Hindlimb muscle (tissue), 1 donor: ENCODE data around the gene PAX2. TPM values are rescaled to one million over a fixed set of nuclear protein-coding genes. Genes with fewer than 3 reads are reported as not detected.

Source experiments
- DNase-seq: peaks from one replicate; pipeline ENCODE4 v3.0.0-alpha.2; 2013
- polyA plus RNA-seq: library from polyadenylated mRNA; unstranded; fragments of 120-200 nt; gene quantifications from one replicate; pipeline ENCODE4 v1.2.1, GENCODE V29; 2013; ENCODE audit not compliant: insufficient read length

Gene PAX2
- polyA plus RNA-seq, 1 donor: not detected

DNA sequence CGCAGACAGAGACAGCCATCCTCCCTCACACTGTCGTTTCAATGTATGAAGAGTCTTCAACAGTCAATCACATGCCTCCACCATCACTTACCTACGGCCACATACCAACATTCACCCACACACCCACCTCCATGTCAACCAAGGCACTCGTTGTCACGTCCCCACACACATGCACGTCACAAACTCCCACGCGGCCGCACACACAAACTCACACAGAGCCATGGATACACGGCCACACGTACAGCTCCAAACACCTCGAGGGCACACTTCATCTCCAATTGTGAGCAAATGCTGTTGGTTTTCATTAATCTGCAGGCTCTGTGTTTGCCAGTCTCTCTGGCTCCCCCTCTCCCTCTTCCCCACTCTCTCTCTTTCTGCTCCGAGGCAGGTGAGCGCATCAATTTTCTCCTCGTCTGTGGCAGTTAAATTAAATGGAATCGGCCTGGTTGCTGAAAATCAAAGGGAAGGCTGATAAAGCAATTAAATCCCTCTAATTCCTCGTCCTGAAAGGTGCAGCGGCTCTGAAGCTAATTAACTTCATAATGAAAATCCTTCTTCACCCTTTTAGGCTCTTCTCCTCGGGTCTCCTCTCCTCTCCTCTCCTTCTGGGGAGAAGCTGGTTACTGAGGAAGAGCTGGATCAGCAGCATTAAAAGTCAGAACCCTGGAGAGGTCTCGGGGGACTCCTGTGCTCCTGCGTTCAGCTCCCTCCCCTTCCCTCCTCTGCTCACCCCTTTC, 113.5 kb downstream of the PAX2 start:
- DNase-seq: no peak

- no peak for DNase-seq
These were observed 114.0 kb downstream of the PAX2 start for GRCh38 chr10:100859484-100859763.

DNA sequence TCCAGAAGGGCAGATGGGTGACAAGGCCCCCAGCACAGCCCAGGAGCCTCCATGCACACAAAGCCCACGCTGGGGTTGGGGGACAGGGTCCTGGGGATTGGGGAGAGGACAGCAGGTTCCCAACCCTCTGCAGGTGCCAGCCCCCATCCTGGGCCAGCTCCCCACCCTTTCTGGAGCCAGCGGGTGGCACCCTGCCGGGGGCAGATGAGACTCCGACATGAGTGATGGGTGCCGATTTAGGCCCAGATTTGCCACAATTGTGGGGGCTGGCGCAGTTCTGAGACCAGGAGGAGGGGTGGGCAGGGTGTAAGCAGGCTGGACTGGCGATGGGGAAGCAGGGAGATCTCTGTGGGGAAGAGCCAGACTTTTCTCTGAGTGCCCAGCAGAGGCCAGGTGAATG, 118.1 kb downstream of the PAX2 start:
- DNase-seq: no peak

DNA sequence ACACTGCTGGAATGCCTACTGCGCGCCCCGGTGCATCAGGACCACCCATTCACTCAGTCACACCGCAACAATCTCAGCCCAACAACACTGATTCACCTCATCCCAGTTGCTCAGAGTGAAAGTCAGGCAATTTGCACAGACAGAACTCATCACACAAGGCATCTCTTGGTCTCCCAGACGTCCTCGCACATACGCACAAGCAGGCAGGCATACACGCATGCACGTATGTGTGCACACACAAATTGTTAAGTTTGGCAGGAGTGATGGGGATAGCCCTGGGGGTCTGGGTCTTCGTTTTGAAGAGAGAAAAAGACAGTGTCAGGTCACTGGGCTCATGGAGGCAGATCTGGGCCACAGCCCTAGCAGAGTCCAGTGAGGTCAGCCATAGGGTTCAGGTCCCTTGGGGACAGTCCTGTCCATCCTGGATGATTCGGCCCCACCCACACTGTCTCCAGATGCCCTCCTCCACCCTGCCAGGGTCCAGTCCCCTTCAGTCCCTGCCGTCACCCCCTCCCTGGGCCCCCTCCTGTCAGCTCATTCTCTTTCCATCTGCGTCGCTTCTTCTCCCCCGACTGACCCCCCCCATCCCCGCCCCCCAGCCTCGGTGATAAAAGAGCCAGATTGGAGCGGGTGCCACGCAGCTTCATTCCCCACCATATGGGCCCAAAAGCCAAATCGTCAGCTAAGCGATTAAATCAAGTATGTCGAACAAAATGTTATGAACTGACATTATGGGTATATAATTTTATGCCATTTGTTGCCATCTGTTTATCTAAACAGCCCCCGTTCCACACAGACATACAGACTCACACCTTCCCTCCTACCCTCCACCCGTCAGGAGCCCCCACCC, 118.9 kb downstream of the PAX2 start:
- no peak for DNase-seq

GRCh38 chr10:100864978-100865377, 119.6 kb downstream of the PAX2 start:
- no peak for DNase-seq

- no peak for DNase-seq
These were observed 120.6 kb downstream of the PAX2 start for GRCh38 chr10:100866010-100866409.

- DNase-seq: no peak
These were observed 121.3 kb downstream of the PAX2 start for GRCh38 chr10:100866575-100867098.

DNA sequence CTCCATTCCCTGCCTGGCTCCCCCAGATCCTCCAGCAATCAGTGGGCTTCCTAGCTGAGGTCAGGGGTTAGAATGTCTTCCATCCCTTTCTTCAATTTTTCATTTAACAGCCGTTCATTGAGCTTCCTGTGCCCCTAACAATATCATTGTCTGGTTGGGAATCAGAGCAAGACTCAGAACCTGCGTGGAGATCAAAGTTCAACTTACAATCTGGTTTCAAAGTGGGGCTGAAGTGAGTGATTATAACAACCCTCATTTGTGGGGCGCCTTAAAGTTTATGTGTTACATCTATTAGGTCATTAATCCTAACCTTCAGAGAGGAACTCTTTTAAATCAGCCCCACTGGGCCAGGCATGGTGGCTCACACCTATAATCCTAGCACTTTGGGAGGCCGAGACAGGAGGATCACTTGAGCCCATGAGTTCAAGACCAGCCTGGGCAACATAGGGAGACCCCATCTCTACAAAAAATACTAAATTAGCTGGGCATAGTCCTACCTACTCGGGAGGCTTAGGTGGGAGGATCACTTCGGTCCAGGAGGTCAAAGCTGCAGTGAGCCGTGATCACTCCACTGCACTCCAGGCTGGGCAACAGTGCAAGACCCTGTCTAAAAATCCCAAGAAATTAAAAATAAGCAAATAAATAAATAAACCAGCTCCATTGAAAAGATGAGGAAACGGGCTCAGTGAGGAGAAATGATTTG, 122.0 kb downstream of the PAX2 start:
- no peak for DNase-seq

DNA sequence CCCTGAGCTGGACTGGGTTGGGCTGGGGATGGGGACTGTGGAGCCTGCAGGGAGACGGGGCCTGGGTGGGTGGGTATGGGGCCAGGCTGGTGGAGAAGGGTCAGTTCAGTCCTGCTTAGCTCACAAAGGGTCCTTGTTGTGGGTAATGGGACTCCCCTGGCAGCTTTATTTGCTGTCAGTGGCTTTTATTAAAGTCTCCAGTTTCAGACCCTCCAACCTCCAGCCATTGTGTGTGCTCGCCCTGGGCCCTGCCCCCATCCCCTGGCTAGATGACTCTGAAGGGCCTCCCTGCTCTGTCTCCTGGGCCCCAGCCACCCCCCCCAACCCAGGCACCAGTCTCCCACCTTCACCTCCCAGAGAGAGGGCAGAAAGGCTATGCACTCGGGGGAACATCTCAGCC, 123.0 kb downstream of the PAX2 start:
- no peak for DNase-seq

DNA sequence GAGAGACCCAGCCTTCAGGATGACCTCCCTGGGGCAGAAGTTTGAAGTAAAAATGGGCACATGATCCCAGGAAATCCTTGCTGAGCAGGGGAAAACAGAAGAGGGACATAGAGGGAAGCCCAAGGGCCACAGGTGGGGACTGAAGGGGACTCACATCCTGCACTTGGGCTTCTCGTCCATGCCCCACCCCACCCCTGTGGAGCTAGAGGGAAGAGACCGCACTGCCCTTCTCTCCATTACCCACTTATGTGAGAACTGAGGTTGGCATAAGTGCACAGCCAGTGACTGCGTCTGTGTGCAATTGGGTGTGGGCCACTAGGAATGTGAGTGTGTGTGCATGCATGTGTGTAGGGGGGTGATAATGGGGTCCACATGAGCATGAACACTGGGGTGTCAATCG, 124.0 kb downstream of the PAX2 start:
- DNase-seq: no peak

DNA sequence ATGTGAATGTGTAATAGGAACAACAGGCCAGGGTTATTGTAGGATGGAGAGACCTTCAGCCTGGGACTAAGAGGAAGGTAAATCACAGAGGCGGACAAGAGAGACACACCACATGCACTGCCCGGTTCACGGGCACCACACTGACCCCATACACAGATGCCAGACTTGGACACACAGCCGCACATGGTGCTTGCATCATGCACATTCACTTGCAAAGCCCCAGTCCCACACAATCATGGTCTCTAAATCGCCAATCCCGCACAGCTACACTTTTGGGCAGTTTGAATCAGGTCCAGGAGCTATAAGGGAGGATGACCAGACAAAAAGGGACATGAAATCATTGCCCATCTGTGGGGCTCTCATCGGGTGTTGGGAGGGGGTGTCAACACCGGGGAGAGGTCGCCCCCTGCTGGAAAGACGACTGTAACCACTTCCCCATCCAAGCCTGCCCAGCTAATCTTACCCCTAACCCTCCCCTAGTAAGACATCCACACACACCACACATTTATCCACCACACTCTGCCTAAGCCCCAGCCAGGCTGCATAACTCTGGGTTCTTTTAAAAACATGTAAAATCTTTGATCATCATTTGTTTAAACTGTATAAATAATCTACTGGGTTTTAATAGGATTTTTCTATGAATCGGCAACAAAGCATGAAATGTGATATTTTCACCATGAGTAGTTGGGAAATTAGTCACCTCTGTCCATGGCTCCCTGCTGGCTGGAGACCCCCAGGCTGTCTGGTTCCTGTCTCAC, 126.8 kb downstream of the PAX2 start:
- DNase-seq: no peak

- no peak for DNase-seq
These were observed 127.9 kb downstream of the PAX2 start for GRCh38 chr10:100873146-100873826.

DNA sequence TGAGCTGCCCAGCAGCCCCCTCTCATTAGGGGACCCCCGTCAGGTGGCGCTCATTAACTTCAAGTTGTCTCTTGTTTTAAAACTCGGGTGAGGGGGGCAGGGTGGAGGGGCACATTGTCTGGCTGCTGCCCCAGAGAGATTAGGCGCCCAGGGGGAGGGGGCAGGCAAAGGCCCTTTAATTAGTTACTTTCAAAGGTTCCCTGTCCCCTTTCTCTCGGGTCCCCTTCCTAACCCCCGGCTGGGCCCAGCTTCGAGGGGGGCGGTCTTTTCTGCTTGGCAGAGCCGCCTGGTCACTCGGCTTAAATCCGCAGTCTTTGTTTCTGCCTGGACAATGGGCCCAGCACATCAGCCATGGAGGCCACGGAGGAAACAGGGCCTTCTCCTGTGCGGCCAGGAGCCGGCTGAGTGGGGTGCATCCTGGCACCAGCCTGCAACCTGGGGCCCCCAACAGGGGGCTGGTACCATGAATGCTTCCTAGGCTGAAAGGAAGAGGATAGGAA, 128.5 kb downstream of the PAX2 start:
- DNase-seq: no peak

GRCh38 chr10:100874702-100875483, 129.5 kb downstream of the PAX2 start:
- DNase-seq: no peak

GRCh38 chr10:100875484-100876166, 130.2 kb downstream of the PAX2 start:
- no peak for DNase-seq

DNA sequence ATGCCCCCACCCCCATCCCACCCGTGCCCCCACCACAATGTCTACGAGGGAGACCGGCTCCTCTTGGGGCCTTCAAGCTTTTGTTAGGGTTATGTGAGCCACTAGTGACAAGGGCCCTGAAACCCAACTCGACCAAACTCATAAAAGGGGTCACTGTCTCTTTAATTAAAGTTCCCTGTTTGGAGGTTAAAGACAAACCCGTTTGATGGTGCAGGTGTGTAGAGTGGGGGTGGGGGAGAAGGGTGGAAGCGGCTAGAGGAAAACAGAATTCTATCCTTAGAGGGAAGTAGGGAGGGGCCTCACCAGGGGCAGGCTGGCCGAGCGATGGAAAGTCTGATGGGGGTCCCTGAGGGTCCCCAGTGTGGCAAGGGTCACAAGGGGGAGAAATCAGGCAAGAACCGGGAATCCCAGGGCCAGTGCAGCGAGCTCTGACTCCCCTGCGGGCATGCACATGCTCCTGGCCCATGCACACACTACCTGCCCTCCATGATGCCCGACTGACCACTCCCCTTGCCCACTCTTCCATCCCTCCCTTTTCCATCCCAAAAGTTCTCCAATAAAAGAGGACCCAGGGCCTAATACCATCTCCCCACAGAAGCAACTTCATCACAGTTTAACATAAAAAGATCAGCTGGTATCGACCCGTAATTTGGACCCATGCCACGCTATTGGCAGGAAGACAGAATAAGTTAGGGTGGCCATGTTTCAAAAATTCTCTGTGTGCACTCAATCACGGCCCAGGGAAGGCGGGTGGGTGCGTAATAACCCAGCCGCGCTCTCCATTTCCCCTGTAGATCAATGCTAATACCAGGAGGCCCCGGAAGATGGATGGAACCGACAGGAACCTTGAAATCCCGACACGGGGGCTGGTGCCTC, 131.4 kb downstream of the PAX2 start:
- no peak for DNase-seq

GRCh38 chr10:100877461-100877850, 132.1 kb downstream of the PAX2 start:
- no peak for DNase-seq

DNA sequence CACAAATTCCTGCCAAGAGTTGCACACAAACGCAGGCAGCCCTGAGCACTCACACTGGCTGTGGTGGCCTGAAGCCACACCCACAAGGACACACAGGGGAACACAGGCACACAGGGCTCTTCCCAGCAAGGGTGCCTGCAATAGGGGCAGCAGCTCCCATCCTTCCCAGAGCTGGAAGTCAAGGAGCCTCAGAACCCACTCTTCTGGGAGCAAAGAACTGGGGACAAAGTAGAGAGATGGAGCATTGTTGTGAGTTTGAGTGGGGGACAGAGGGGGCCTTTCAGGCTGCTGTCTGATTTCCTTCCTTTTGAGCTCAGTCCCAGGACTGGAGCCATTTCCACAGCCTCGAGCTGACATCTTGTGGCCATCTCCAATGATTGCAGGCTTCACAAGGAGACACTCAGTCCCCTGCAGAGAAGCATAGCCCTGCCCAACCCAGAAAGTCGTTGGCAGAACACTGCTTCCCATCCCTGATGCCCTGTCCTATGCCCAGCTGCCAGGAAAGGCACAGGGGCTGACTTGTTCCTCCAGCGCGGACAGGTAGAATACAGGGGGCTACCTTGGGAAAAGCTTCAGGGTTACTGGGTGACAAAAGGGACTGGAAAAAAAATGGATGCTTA, 133.0 kb downstream of the PAX2 start:
- peak; percentile 62 for DNase-seq
